HUES48 (cell line): ENCODE results near the gene FAM169A.
A peak's percentile ranks its signal among the peaks of the same experiment; 100 is the strongest.
"Not testable (repeated sequence)": the region's sequence is repeated elsewhere in the genome, so short reads cannot be mapped to it uniquely, and the experiment has no call there.

Experiments used
- H3K27ac ChIP-seq: one replicate; pipeline ENCODE4 v1.7.0; 2013; ENCODE audit warnings: low read depth, low read length, inconsistent platforms
- H3K27me3 ChIP-seq: 2 replicates; pipeline ENCODE4 v1.6.1; 2013; ENCODE audit warnings: mild to moderate bottlenecking, low read length; ENCODE audit not compliant: control insufficient read depth, insufficient read depth
- H3K36me3 ChIP-seq: 2 replicates; pipeline ENCODE4 v1.6.1; 2013; ENCODE audit warnings: low read length; ENCODE audit not compliant: control insufficient read depth, insufficient read depth
- H3K4me1 ChIP-seq: 2 replicates; pipeline ENCODE4 v1.6.1; 2013; ENCODE audit warnings: mild to moderate bottlenecking, low read length; ENCODE audit not compliant: control insufficient read depth, insufficient read depth
- H3K4me3 ChIP-seq: 2 replicates; pipeline ENCODE4 v1.5.1; 2013; ENCODE audit warnings: mild to moderate bottlenecking, low read depth, low read length
- H3K9ac ChIP-seq: 2 replicates; pipeline ENCODE4 v1.6.1; 2013; ENCODE audit warnings: mild to moderate bottlenecking, low read depth, low read length, moderate library complexity
- H3K9me3 ChIP-seq: 2 replicates; pipeline ENCODE4 v1.6.1; 2013; ENCODE audit warnings: low read length; ENCODE audit not compliant: control insufficient read depth, insufficient read depth

The FAM169A gene

DNA sequence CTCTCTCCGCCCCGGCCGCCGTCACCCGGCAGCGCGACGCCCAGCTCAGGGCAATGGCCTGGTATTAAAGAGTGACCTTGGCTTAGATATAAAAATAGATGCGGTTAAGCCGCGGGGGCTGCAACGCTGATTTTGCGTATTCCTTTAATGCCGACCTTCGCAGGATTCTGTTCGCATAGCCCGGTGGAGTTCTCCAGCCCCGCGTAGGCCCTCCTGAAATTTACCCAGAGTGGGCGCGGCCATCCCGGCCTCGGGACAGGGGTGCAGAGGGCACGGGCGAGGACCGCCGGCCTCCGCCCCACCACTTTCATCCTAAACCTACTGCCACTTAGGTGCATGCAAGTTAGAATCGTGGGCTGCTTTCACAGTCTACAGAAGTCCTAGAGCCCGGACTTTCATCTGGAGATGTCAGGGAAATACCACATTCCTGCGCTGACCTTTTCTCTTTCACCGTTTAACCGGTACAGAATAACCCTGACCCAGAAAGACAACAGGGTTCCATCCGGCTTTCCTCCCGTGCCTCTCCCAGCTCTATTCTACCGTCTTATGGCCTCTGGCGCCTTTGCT is 492 bp upstream of the FAM169A start:
- Histone ChIP-seq H3K9ac (peak overlapping the region; percentile 94), H3K4me1 (peaks cover 57% of the 10 kb centered on the region), H3K27ac (peak overlapping the region; percentile 97), H3K9me3 (no peaks in the 10 kb centered on the region), H3K36me3 (no peaks in the 10 kb centered on the region), H3K4me3 (peak overlapping the region; percentile 95), H3K27me3 (no peaks in the 10 kb centered on the region)

- Histone ChIP-seq H3K4me1 (peaks cover 57% of the 10 kb centered on the region), H3K36me3 (no peaks in the 10 kb centered on the region), H3K9ac (peak overlapping the region; percentile 94), H3K27ac (peak overlapping the region; percentile 97), H3K27me3 (no peaks in the 10 kb centered on the region), H3K4me3 (peak overlapping the region; percentile 95), H3K9me3 (no peaks in the 10 kb centered on the region)
Measured at GRCh38 chr5:74865256-74865803, 857 bp downstream of the FAM169A start.

- Histone ChIP-seq H3K4me3 (peak overlapping the region; percentile 95), H3K9ac (peak overlapping the region; percentile 94), H3K4me1 (peaks cover 54% of the 10 kb centered on the region), H3K27ac (peak overlapping the region; percentile 97), H3K36me3 (no peaks in the 10 kb centered on the region), H3K9me3 (no peaks in the 10 kb centered on the region), H3K27me3 (no peaks in the 10 kb centered on the region)
Measured at GRCh38 chr5:74864823-74865222, 1.4 kb downstream of the FAM169A start.

DNA sequence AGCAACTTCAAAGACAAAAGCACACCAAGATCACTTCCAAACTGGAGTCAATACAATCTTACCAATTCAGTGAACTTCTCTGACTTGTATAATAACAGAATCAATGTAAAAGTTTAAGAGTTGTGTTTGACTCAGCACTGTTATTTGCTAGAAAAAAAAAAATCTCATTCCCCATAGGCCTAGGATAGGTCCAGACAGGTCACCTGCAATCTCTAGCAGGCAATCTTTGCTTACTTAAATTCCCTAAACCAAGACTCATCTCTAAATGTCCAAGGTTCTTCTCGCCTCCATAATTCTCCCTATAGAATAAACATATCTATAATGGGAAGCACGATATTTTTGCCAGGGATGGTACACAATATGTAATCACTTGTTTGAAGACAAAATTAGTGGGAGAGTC is 2.5 kb downstream of the FAM169A start:
- H3K27ac ChIP-seq = no peak overlapping the region
- H3K27me3 ChIP-seq = no peaks in the 10 kb centered on the region
- H3K36me3 ChIP-seq = no peaks in the 10 kb centered on the region
- H3K4me1 ChIP-seq = peaks cover 48% of the 10 kb centered on the region
- H3K9me3 ChIP-seq = no peaks in the 10 kb centered on the region
- H3K9ac ChIP-seq = no peak overlapping the region
- peak overlapping the region; percentile 95 for H3K4me3 ChIP-seq

GRCh38 chr5:74862221-74862620 is 4.0 kb downstream of the FAM169A start:
- Histone ChIP-seq H3K9me3 (no peaks in the 10 kb centered on the region), H3K27ac (no peak overlapping the region), H3K4me3 (peak overlapping the region; percentile 95), H3K27me3 (no peaks in the 10 kb centered on the region), H3K9ac (no peak overlapping the region), H3K4me1 (peaks cover 33% of the 10 kb centered on the region), H3K36me3 (no peaks in the 10 kb centered on the region)

- H3K27me3 ChIP-seq, H3K9ac ChIP-seq, H3K4me3 ChIP-seq, H3K9me3 ChIP-seq, H3K27ac ChIP-seq, H3K36me3 ChIP-seq: not testable (repeated sequence)
- peaks cover 13% of the 10 kb centered on the region for H3K4me1 ChIP-seq
Measured at GRCh38 chr5:74856975-74857374, 9.2 kb downstream of the FAM169A start.

- Histone ChIP-seq H3K4me3 (no peak overlapping the region), H3K27me3 (no peaks in the 10 kb centered on the region), H3K27ac (no peak overlapping the region), H3K36me3 (no peaks in the 10 kb centered on the region), H3K4me1 (peaks cover 38% of the 10 kb centered on the region), H3K9me3 (no peaks in the 10 kb centered on the region), H3K9ac (no peak overlapping the region)
Measured at GRCh38 chr5:74853256-74853655, 12.9 kb downstream of the FAM169A start.

- Histone ChIP-seq H3K4me1 (peaks cover 42% of the 10 kb centered on the region), H3K36me3 (no peaks in the 10 kb centered on the region), H3K27me3 (no peaks in the 10 kb centered on the region), H3K27ac (peak overlapping the region; percentile 5), H3K9ac (no peak overlapping the region), H3K9me3 (no peaks in the 10 kb centered on the region), H3K4me3 (no peak overlapping the region)
Measured at GRCh38 chr5:74851684-74852353, 14.4 kb downstream of the FAM169A start.

DNA sequence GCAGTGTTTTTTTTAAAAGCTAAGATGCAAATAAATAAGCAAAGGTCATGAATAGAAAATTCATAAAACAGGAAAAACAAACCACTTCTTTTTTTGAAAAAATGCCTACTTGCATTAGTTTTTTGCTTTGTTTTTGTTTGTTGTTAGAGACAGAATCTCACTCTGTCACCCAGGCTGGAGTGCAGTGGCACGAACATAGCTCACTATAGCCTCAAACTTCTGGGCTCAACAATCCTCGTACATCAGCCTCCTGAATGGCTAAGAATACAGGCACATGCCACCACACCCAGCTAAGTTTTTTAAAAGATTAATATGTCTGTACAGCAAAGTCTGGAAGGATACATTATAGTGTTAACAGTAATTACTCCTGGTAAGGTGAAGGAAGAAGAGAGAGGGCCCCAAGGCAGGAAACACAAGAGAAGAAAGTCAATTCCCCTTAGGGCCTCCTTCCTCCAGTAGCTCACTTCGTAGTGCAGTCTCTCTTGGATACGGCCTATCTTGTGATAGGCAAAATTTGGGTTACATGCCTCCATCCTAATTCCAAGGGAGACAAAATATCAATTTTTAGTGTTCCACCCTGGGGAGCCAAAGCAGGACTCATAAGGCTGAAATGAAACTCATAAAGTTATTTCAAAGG is 15.3 kb downstream of the FAM169A start:
- H3K9ac ChIP-seq = no peak overlapping the region
- peaks cover 42% of the 10 kb centered on the region for H3K4me1 ChIP-seq
- no peak overlapping the region for H3K27ac ChIP-seq
- H3K27me3 ChIP-seq = no peaks in the 10 kb centered on the region
- H3K9me3 ChIP-seq = no peaks in the 10 kb centered on the region
- H3K36me3 ChIP-seq = no peaks in the 10 kb centered on the region
- no peak overlapping the region for H3K4me3 ChIP-seq

DNA sequence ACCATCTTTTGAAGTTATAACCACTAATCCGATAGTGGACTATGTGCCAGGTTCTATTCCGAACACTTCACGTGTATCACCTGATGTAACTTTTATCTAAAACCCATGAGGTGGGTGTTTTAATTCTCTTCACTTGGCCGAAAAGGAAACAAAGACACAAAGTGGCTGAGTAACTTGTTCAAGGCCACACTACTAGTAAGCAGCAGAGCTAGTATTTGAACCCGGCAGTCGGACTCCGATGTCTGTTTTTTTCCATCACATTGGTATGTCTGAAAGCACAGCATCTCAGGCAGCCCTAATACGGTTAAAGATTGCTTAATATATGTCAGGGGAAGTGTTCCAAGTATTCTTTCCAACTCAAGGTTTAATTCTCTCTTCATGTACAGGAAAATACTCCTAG is 16.2 kb downstream of the FAM169A start:
- Histone ChIP-seq H3K36me3 (no peaks in the 10 kb centered on the region), H3K4me3 (no peak overlapping the region), H3K27ac (no peak overlapping the region), H3K9me3 (no peaks in the 10 kb centered on the region), H3K27me3 (no peaks in the 10 kb centered on the region), H3K4me1 (peaks cover 45% of the 10 kb centered on the region), H3K9ac (no peak overlapping the region)

GRCh38 chr5:74848553-74849025 is 17.6 kb downstream of the FAM169A start:
- no peaks in the 10 kb centered on the region for H3K27me3 ChIP-seq

More at GRCh38 chr5:74848553-74849025, 17.6 kb downstream of the FAM169A start:
- Histone ChIP-seq H3K9me3 (no peaks in the 10 kb centered on the region), H3K4me3 (no peak overlapping the region), H3K9ac (no peak overlapping the region), H3K4me1 (peaks cover 52% of the 10 kb centered on the region), H3K27ac (no peak overlapping the region), H3K36me3 (no peaks in the 10 kb centered on the region)
